GM12873 (cell line): ENCODE data around the gene IGFALS.

Experiments
- TF ChIP-seq, protein P1 (sequence below): IDR thresholded peaks from 2 replicates; pipeline ENCODE4 v1.5.1; 2012; ENCODE audit warnings: low read depth, mild to moderate bottlenecking, moderate library complexity, low read length, control low read depth; ENCODE audit not compliant: insufficient read depth; ENCODE audit errors: missing control alignments

IGFALS gene

DNA sequence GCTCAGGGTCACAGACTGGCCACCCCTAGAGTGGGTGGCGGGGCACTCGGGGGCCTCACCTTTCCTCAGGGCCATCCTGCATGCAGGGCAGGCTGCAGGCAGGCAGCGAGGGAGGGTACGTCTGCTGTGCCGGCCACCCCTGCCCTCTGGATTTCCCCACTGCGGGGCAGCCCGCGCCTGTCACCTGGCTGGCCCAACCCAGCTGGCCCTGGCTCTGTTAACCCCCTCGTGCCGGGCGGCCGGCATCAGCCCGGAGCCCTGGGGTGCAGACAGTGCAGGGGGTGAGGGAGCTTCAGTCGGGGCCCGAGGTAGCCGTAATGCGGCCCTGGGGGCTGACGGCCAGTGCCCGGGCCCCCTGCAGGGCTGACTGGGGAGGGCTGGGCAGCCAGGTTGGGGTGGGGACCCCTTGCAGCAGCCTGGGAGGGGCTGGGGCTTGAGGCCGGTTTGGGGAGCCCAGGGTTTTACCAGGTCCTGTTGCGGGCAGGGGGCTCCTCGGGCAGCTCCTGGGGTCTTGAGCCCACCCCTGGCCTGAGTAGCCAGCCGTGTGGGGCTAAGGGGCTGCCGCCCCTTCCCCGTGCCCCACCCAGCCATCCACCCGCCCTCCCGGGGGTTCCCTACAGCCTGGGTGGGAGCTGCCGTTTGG is at the start of gene IGFALS:
Gene IGFALS (minus strand): TSS at position 128 of the 643 bp plus-strand sequence. CDS start 53 bp downstream, at position 75.
- TF ChIP-seq, protein P1, sequence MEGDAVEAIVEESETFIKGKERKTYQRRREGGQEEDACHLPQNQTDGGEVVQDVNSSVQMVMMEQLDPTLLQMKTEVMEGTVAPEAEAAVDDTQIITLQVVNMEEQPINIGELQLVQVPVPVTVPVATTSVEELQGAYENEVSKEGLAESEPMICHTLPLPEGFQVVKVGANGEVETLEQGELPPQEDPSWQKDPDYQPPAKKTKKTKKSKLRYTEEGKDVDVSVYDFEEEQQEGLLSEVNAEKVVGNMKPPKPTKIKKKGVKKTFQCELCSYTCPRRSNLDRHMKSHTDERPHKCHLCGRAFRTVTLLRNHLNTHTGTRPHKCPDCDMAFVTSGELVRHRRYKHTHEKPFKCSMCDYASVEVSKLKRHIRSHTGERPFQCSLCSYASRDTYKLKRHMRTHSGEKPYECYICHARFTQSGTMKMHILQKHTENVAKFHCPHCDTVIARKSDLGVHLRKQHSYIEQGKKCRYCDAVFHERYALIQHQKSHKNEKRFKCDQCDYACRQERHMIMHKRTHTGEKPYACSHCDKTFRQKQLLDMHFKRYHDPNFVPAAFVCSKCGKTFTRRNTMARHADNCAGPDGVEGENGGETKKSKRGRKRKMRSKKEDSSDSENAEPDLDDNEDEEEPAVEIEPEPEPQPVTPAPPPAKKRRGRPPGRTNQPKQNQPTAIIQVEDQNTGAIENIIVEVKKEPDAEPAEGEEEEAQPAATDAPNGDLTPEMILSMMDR, result no peak

- TF ChIP-seq, protein P1, result no peak
Observed at GRCh38 chr16:1839554-1839953, 46.0 kb upstream of the IGFALS start.

DNA sequence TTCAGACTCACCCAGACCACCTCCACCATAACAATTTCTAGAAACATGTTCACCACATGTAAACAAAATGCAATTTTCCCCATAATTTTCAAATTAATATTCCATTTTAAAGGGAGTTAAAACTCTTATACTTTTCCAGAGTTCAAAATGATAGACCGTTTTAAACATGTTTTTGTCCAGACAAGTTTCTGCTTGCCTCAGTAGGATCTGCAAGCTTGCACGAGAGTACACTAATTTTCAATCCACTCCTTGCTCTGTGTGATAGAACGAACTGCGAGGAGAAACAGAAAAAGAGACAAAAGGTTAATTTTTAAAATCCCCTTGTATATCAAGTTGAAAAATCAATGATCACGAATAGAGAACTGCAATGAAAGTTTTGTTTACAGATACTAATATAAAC is 40.6 kb upstream of the IGFALS start:
- TF ChIP-seq, protein P1, result no peak

- TF ChIP-seq, protein P1, result no peak
Observed at GRCh38 chr16:1832838-1833454, 39.4 kb upstream of the IGFALS start.

DNA sequence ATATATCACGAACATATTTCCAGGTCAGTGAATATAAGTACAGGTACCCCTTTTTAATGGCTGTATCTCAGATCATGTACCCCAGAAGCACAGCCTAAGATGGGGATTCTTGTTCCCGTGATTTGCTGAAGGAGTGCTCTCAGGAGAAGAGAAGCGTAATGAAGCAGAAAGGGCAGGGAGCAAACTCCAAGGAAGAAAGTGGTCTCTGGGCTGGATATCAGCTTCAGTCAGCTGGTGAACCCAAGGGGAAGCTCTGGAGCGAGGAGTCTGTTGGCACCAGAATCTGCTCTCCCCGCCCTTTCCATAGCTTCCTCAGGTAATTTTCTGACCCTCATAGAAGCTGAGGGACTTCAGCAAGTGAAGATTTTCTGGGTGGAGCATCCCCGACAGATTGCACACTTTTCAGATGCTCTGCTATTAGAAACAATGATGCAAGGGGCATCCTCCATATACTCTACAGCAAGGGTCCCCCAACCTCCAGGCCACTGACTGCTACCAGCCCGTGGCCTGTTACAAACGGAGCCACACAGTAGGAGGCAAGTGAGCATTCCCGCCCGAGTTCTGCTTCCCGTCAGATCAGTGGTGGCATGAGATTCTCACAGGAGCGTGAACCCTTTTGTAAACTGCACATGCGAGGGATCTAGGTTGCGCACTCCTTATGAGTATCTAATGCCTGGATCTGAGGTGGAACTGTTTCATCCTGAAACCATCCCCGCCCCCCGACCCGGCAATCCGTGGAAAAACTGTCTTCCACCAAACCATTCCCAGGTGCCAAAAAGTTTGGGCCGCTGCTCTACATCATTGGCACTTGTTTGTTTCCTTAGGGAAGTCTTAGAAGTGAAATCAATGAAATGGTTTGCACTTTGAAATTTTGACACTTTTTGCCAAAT is 37.9 kb upstream of the IGFALS start:
- TF ChIP-seq, protein P1, result no peak

DNA sequence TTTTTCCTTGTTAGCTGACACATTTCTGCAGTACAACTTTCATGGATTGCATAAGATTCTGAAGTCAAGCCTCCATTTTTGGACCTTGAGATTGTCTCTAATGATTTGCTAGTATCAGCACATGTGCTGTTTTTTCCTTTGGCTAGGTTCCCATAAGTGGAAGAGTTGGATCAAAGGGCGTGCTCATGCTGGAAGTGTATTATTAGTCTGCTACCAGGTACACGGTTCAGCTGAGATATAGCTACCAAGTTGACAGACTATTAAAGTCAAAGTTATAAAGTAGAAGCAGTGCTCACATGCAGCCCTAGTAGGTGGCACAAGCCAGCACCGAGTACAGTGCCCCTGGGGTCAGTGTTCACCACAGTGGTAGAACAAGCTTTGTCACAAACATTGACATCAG is 36.7 kb upstream of the IGFALS start:
- TF ChIP-seq, protein P1, result no peak
